Esophagus muscularis mucosa (tissue), 3 donors: ENCODE data around the gene CD8B.

ENCODE experiments used
- CTCF ChIP-seq, 3 experiments: fragments of 200-600 bp in 2 of 3; fragments of 450-650 bp in 1 of 3; sonication (generic) in 2 of 3; IDR thresholded peaks; one replicate each; pipeline ENCODE4 v1.5.1; 2017 to 2019; ENCODE audit warnings: antibody characterized with exemption in 3 of 3, mild to moderate bottlenecking in 2 of 3, moderate library complexity in 1 of 3
- EP300 ChIP-seq: sonication (generic); formaldehyde crosslinking; IDR thresholded peaks from one replicate; pipeline ENCODE4 v1.6.1; 2017; ENCODE audit warnings: antibody characterized with exemption

- TF ChIP-seq EP300 (no peak), CTCF (IDR thresholded peaks at IDR 0.05) (no peak)
Observed at GRCh38 chr2:86818114-86818801, 43.4 kb downstream of the CD8B start.
